GM12878 (cell line): ENCODE measurements around the gene METTL9. TPM values are rescaled to one million over a fixed set of nuclear protein-coding genes. Genes with fewer than 3 reads are reported as not detected.

Experiments used
- ATAC-seq: fragments of 200-7000 bp; cut with Tn5 transposase; 3 replicates; pipeline ENCODE4 v1.9.1; 2020; ENCODE audit warnings: mild to moderate bottlenecking, moderate library complexity
- BruUV-seq: library from RNA; stranded (reverse); fragments of 400-500 nt; replicated peaks from 2 replicates; lab custom pipeline; 2021; lab: Mats Ljungman, UMichigan
- CTCF ChIA-PET: fragments of 300-600 bp; sonication (Branson Sonifier 250); formaldehyde crosslinking; extraction: SDS; loops from one replicate; lab custom pipeline; 2021; ENCODE audit warnings: inconsistent platforms; lab: Yijun Ruan, JAX
- POLR2A ChIA-PET: fragments of 350-600 bp; formaldehyde crosslinking; extraction: SDS; loops from one replicate; lab custom pipeline; 2021; ENCODE audit warnings: inconsistent platforms; lab: Charles Lee
- RAD21 ChIA-PET: fragments of 300-600 bp; sonication (Branson Sonifier 250); formaldehyde crosslinking; loops from one replicate; lab custom pipeline; 2023; ENCODE audit warnings: antibody characterized with exemption; ENCODE audit not compliant: unreplicated experiment; lab: Charles Lee
- SMC1A ChIA-PET: fragments of 300-600 bp; sonication (Branson Sonifier 250); formaldehyde crosslinking; loops from one replicate; lab custom pipeline; 2023; ENCODE audit not compliant: unreplicated experiment, uncharacterized antibody; lab: Charles Lee
- DNase-seq: peaks from one replicate; pipeline ENCODE4 v3.0.0-alpha.2; 2011; ENCODE audit warnings: low read depth, low spot score
- FAIRE-seq: peaks from 3 replicates; lab custom pipeline; 2011; peaks lifted over from hg19 to GRCh38; lab: Jason Lieb, UNC
- H2AFZ ChIP-seq: 2 replicates; pipeline ENCODE4 v1.6.0; 2011; ENCODE audit warnings: low read depth, low read length, control low read depth; ENCODE audit not compliant: control insufficient read depth
- H3K27ac ChIP-seq: 2 replicates; pipeline ENCODE4 v1.5.1; 2011; ENCODE audit warnings: control low read depth; ENCODE audit not compliant: control insufficient read depth, insufficient read depth
- H3K27me3 ChIP-seq, 2 experiments: replicated peaks in 1 of 2; 2 replicates each; pipeline versions ENCODE4 v1.6.0 to v1.6.1; 2011; ENCODE audit warnings: low read length in 1 of 2; ENCODE audit not compliant: control insufficient read depth in 2 of 2, insufficient read depth in 2 of 2
- H3K36me3 ChIP-seq, 2 experiments: 2 replicates each; pipeline ENCODE4 v1.5.1; 2011; ENCODE audit warnings: low read length in 1 of 2; ENCODE audit not compliant: control insufficient read depth in 2 of 2, insufficient read depth in 2 of 2
- H3K4me1 ChIP-seq: 2 replicates; pipeline ENCODE4 v1.6.1; 2011; ENCODE audit warnings: mild to moderate bottlenecking, low read length, moderate library complexity, mixed read lengths; ENCODE audit not compliant: control insufficient read depth, insufficient read depth
- H3K4me2 ChIP-seq: 2 replicates; pipeline ENCODE4 v1.6.0; 2011; ENCODE audit warnings: control low read depth; ENCODE audit not compliant: control insufficient read depth, insufficient read depth
- H3K4me3 ChIP-seq: fragments of 200-600 bp; sonication (generic); 2 replicates; pipeline ENCODE4 v1.5.1; 2016
- H3K79me2 ChIP-seq: 2 replicates; pipeline ENCODE4 v1.6.0; 2011; ENCODE audit warnings: low read length; ENCODE audit not compliant: control insufficient read depth, insufficient read depth
- H3K9ac ChIP-seq: 2 replicates; pipeline ENCODE4 v1.8.0; 2011; ENCODE audit warnings: low read length, control low read depth, mixed read lengths; ENCODE audit not compliant: control insufficient read depth, insufficient read depth
- H3K9me3 ChIP-seq: replicated peaks from 3 replicates; pipeline ENCODE4 v1.5.1; 2011; ENCODE audit warnings: mild to moderate bottlenecking, low read length; ENCODE audit not compliant: control insufficient read depth, insufficient read depth
- H4K20me1 ChIP-seq: 2 replicates; pipeline ENCODE4 v1.6.0; 2011; ENCODE audit not compliant: control insufficient read depth, insufficient read depth
- BMI1 ChIP-seq: fragments of 450-650 bp; IDR thresholded peaks from 2 replicates; pipeline ENCODE4 v1.6.1; 2016; ENCODE audit warnings: mild to moderate bottlenecking, moderate library complexity, borderline replicate concordance
- HSF1 ChIP-seq: fragments of 150-350 bp; IDR thresholded peaks from 2 replicates; pipeline ENCODE4 v1.6.1; 2014; ENCODE audit warnings: mild to moderate bottlenecking, low read depth, low read length
- JUND ChIP-seq: IDR thresholded peaks from 2 replicates; pipeline ENCODE4 v1.6.1; 2012; ENCODE audit warnings: low read depth, mild to moderate bottlenecking, low read length, improper control_type of control experiment, moderate library complexity
- MLLT1 ChIP-seq: fragments of 450-650 bp; IDR thresholded peaks from 2 replicates; pipeline ENCODE4 v1.6.1; 2016; ENCODE audit warnings: mild to moderate bottlenecking
- NFXL1 ChIP-seq: fragments of 450-650 bp; IDR thresholded peaks from 2 replicates; pipeline ENCODE4 v1.6.1; 2017; ENCODE audit warnings: antibody characterized with exemption, mild to moderate bottlenecking, borderline replicate concordance
- PAX8 ChIP-seq: fragments of 450-650 bp; IDR thresholded peaks from 2 replicates; pipeline ENCODE4 v1.6.1; 2017; ENCODE audit warnings: mild to moderate bottlenecking, moderate library complexity
- PBX3 ChIP-seq: IDR thresholded peaks from 2 replicates; pipeline ENCODE4 v1.6.1; 2011; ENCODE audit warnings: mild to moderate bottlenecking, low read depth, low read length, moderate library complexity; ENCODE audit not compliant: insufficient replicate concordance
- SREBF1 ChIP-seq: IDR thresholded peaks from 2 replicates; pipeline ENCODE4 v1.6.1; 2012; ENCODE audit warnings: mild to moderate bottlenecking, low read length
- TARDBP ChIP-seq: IDR thresholded peaks from 2 replicates; pipeline ENCODE4 v1.6.1; 2016; ENCODE audit warnings: borderline replicate concordance
- ZBTB40 ChIP-seq: fragments of 450-650 bp; IDR thresholded peaks from 2 replicates; pipeline ENCODE4 v1.6.1; 2016; ENCODE audit warnings: mild to moderate bottlenecking, moderate library complexity, borderline replicate concordance
- WGBS: methylation state at CpG from one replicate; pipeline ENCODE4 v1.1.6; 2016; ENCODE audit warnings: low lambda C conversion rate; ENCODE audit not compliant: insufficient replicate concordance, insufficient coverage; ENCODE audit errors: missing lambda C conversion rate; 5-methylcytosine and 5-hydroxymethylcytosine counted together
- in situ Hi-C: fragments of 300-500 bp; cut with MboI; formaldehyde crosslinking; loops from 9 replicates; pipeline ENCODE4 v1.14.3; 2018; ENCODE audit warnings: mixed read lengths
- intact Hi-C: fragments of 100-400 bp; cut with micrococcal nuclease; formaldehyde crosslinking; loops from one replicate; pipeline ENCODE4 v1.14.2; 2022; ENCODE audit not compliant: unreplicated experiment
- polyA plus RNA-seq, 11 experiments: library from polyadenylated mRNA; depleted of rRNA in 4 of 11; unstranded in 6 of 11; stranded (reverse) in 5 of 11; fragments of >200 nt; fragmentation: Nextera tagmentation in 4 of 11; fragmentation: Illumina TruSeq in 1 of 11; extraction: Ambion mirVana in 4 of 11; extraction: Trizol in 1 of 11; gene quantifications; 1 replicate in 1 of 11; 2 replicates in 10 of 11; pipeline versions ENCODE4 v1.2.1 to v1.2.3, GENCODE V29; 2011 to 2016; ENCODE audit warnings: inconsistent platforms in 2 of 11, missing spikeins in 2 of 11, low read depth in 1 of 11
- total RNA-seq, 4 experiments: library from RNA; depleted of rRNA in 3 of 4; stranded (reverse); fragments of >200 nt in 3 of 4; fragmentation: Illumina TruSeq in 1 of 4; extraction: Trizol in 1 of 4; gene quantifications; 2 replicates each; pipeline versions ENCODE4 v1.2.1 to v1.2.3, GENCODE V29; 2013 to 2021

METTL9 gene
- total and polyA plus RNA-seq, 10 of the 15 experiments (the other 5 are each of a cell fraction or from before 2014, with no cell fraction given): 19.4 to 119 (median 101) TPM

- TF ChIP-seq JUND: no peak
- no peak for TF ChIP-seq PBX3
- no peak for TF ChIP-seq TARDBP
- no peak for TF ChIP-seq HSF1
- TF ChIP-seq SREBF1: no peak
Observed at GRCh38 chr16:21666772-21667171, 67.4 kb downstream of the METTL9 start (continued).

- no peaks in the 10 kb centered on the region for H3K4me1 ChIP-seq
- TF ChIP-seq ZBTB40 (peak; percentile 48), BMI1 (no peak), MLLT1 (no peak), NFXL1 (no peak), PAX8 (no peak)
- no peak overlapping the region for H3K4me3 ChIP-seq
- ChIA-PET SMC1A (interaction anchor here (0.7 to 1.3 kb wide), 3 partner anchors 10 to 421 kb away, joined by 3 to 4 read pairs (median 4); no protein-coding TSS in a partner anchor), POLR2A (no interaction called here), CTCF (interaction anchor here (1.1 to 3.9 kb wide), 3 partner anchors 10 to 58 kb away, joined by 3 to 20 read pairs (median 4); no protein-coding TSS in a partner anchor), RAD21 (interaction anchor here (2.1 kb wide), 1 partner anchor 10 kb away, joined by 6 read pairs; no protein-coding TSS in a partner anchor)
- in situ Hi-C loops (no loop called here), intact Hi-C loops (no loop called here)
- BruUV-seq: no TSS peak
- H3K4me2 ChIP-seq: no peak overlapping the region
- ATAC-seq: no peak
- no peak for FAIRE-seq
- no peak overlapping the region for H3K27ac ChIP-seq
- H3K27me3 ChIP-seq: peaks cover 0 to 3% of the 10 kb centered on the region in 2 experiments; a peak in 2 of 4 replicates
- no peaks in the 10 kb centered on the region for H3K36me3 ChIP-seq
- no peak overlapping the region for H2AFZ ChIP-seq
- no peaks in the 10 kb centered on the region for H4K20me1 ChIP-seq
- no peaks in the 10 kb centered on the region for H3K9me3 ChIP-seq
- WGBS: 48% methylated on average over 3 of the region's 3 CpGs
- DNase-seq: no peak
- no peak overlapping the region for H3K9ac ChIP-seq
- no peaks in the 10 kb centered on the region for H3K79me2 ChIP-seq
Observed at GRCh38 chr16:21667575-21667974, 68.2 kb downstream of the METTL9 start.
